MV-4-11 (cell line): ENCODE data around the gene BAHD1.

Experiments used
- DNase-seq: peaks from one replicate; lab custom pipeline; 2025; lab: John Stamatoyannopoulos, UW

Gene BAHD1

DNA sequence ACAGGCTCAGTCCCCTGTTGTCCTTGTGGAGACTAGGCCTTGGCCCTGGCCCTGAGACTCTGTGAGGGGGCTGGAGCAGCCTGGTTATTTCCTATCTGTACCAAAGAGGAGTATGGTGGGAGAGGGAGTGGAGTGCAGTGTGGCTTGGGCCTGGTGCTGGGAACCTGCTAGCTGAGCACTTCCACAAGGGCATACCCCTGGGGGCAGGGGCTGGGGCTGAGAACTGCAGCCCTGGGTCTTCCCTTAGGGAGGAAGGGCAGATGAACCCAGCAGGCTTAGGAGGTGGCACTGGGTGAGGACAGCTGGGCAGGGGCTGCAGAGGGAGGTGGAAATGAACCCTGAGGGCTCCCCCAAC, 26.5 kb downstream of the BAHD1 start:
- no peak for DNase-seq

DNA sequence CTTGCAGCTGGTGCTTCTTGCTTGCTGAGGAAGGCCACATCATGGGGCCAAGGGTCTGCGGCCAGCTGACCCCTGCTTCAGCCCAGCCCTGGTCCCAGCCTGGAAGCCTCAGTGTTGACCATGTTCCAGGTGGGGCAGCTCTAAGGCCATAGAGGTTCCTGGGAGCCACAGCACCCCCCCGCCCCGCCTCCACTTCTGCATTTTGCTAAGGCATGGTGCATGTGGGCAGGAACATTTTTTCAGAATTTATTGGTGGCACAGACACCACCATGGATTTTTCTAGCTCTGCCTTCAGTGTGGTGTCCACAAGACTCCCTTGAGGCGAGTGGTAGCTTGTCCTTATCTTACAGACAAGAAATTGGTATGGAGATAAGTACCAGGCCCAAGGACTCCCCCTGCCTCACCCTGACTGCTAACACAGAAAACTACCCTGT, 28.2 kb downstream of the BAHD1 start:
- peak; percentile 23 for DNase-seq

DNA sequence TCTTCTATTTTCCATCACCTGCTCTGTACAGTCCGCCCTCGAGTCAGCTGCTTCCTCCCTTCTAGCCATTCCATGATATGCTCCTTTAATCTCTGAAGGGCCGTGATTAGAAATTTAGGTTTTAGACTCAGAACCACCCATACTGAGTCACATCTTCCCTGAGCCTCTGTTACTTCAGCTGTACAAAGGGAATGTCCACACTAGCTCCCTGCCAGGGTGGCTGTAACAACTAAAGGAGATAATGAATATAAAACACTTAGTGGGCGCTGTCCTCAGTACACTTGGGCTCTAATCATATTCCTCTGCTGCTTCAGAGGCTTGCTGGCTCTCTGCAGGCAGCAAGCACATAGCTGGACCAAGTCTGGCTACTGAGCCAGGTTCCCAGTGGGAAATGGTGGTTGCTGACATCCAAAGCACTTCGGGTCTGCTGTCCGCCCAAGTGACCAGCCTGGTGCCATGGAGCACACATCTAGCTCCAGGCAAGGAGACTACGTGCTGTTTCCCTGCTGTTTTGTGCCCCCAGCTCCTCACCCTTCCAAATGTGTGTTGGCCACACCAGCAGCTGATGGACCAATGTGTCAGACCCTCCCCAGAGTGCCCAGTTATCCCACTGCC, 29.1 kb downstream of the BAHD1 start:
- DNase-seq: no peak

DNA sequence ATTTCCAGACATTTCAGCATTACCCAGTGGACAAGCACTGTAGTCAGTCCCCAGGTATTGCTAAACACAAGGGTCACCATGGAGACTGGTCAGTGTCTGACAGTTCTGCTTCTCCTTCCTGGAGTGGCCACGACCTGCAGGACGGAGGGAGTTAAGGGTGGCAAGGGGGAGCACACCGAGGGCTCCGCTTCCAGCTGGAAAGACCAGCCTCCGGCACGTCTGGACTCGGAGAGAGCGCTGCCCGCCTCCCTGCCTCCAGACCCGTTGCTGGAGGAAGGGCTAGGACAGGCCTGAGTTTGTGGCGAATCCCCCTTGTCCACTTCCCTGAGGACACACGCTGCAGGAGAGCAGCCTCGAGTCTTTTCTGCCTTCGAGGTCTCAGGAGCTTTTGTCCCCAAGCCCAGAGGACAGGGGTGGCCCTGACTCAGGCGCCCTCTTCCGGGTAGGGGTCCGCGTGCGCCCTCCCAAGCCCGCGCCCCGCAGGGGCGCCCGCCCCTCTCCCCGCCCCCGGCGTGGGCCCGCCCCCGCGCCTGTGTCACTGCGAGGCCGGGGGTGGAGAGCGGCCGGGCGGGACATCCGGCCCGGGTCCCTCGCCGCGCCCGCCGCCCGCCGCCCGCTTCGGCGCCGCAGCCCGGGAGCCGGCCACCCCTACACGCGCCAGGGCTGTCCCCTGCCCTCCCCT, 29.8 kb downstream of the BAHD1 start, which contains the start of gene CHST14:
Gene CHST14 (plus strand): TSS at position 562 of the 682 bp plus-strand sequence. CDS start 230 bp downstream, outside the sequence.
- DNase-seq: peak; percentile 31

DNA sequence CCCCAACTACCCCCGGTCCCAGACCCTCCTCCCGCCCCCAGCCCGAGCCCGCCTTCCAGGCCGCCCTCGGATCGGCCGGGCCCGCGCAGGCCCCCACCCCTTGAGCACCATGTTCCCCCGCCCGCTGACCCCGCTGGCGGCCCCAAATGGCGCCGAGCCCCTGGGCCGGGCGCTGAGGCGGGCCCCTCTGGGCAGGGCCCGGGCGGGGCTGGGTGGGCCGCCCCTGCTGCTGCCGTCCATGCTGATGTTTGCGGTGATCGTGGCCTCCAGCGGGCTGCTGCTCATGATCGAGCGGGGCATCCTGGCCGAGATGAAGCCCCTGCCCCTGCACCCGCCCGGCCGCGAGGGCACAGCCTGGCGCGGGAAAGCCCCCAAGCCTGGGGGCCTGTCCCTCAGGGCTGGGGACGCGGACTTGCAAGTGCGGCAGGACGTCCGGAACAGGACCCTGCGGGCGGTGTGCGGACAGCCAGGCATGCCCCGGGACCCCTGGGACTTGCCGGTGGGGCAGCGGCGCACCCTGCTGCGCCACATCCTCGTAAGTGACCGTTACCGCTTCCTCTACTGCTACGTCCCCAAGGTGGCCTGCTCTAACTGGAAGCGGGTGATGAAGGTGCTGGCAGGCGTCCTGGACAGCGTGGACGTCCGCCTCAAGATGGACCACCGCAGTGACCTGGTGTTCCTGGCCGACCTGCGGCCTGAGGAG, 30.5 kb downstream of the BAHD1 start:
- no peak for DNase-seq

DNA sequence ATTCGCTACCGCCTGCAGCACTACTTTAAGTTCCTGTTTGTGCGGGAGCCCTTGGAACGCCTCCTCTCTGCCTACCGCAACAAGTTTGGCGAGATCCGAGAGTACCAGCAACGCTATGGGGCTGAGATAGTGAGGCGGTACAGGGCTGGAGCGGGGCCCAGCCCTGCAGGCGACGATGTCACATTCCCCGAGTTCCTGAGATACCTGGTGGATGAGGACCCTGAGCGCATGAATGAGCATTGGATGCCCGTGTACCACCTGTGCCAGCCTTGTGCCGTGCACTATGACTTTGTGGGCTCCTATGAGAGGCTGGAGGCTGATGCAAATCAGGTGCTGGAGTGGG, 31.0 kb downstream of the BAHD1 start:
- peak; percentile 47 for DNase-seq

GRCh38 chr15:40472171-40472727, 31.5 kb downstream of the BAHD1 start:
- DNase-seq: no peak

DNA sequence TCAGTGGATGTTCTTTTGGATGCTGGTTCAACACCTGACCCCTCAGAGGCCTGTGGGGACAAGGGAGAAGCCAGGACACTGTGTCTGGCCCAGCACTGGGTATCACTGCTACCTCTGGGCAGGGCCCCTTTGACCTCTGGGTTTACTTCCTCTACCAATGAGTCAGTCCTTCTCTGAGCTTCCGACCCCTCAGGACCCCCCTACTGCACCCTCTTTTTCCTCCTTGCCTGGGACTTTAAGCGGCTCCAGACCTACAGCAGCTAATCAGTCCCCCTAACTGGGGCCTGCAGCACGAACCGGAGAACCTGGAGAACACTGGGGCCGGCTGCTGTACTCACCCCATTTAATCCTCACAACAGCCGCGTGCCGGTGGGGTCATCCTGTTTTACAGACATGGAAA, 33.8 kb downstream of the BAHD1 start:
- no peak for DNase-seq

- no peak for DNase-seq
These were observed 37.0 kb downstream of the BAHD1 start for GRCh38 chr15:40477642-40478327.

DNA sequence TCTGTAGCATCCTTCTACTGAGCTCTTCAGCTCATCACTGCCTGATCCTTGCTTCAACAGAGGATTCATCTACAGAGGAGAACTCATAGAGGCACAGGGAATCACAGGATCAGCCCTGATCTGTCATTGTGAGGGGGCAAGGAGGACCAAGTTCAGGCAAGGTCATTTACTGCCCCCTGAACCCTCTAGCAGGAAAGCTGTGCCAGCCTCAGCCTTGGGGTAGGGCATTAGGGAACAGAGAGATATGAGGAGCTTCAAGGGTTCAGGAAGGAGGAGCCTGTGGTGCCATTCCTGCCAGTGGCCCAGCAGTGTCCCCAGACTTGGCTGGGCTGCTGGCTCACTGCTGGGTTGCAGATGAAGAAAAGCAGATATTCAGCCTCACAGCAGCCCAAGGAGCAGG, 38.3 kb downstream of the BAHD1 start:
- DNase-seq: no peak

DNA sequence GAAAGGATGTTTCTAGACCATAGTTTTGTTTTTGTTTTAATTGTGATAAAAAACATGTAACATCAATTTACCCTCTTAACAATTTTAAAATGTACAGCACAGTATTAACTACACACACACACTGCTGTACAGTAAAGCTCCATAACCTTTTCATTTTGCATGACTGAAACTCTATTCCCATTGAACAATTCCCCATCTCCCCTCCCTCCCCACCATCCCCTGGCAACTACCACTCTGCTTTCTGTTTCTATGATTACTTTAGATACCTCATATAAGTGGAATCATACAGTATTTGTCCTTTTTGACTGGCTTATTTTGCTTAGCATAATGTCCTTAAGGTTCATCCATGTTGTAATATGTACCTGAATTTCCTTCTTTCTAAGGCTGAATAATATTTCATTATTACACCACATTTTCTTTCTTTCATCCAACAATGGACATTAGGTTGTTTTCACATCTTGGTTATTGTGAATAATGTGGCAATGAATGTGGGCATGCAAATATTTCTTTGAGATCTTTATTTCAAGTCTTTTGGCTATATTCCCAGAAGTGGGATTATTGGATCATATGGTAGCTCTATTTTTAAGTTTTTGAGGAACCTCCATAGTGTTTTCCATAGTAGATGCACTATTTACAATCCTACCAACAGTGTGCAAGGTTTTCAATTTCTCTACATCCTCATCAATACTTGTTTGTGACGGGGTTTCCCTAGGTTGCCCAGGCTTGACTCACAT, 40.8 kb downstream of the BAHD1 start:
- DNase-seq: no peak

- no peak for DNase-seq
These were observed 43.2 kb downstream of the BAHD1 start for GRCh38 chr15:40483919-40484318.

- DNase-seq: no peak
These were observed 45.5 kb downstream of the BAHD1 start for GRCh38 chr15:40486066-40486770.

- DNase-seq: no peak
These were observed 47.3 kb downstream of the BAHD1 start for GRCh38 chr15:40487816-40488682.

DNA sequence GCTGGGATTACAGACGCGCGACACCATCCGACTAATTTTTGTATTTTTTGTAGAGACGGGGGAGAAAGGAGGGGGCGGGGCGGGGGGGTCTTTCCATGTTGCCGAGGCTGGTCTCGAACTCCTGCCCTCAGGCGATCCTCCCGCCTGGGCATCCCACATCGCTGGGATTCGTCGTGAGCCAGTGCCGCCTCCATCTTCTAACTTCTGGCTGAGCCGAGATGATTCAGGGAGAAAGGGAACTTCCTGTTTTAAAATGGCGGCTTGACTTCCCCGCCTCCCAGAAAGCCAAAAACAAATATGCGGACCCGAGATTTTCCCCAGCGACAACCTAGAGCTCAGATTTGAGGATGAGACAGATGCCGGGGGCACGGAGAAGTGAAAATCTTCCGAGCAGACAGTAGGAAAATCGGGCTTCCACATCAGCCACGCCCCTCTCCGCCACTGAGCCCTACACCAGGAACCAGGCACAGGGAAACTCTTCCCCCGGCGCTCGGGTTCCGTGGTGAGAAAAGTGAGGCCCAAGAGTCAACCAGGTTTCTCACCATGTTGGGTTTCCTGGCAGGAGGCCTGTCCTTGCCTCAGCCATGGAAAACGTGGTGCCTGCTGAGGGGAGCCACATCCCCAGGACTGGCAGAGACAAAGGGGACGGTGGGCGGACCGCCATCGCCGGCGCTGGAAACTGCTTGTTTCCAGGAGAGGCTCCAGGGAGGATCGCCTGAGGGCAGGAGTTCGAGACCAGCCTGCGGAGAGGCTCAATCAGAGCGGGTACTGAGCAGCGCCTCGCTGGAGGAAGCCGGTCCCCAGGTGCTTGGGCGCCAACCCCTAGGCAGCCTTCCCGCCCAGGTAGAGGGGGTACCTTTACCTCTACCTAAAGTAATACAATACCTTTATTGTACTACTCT, 48.8 kb downstream of the BAHD1 start:
- DNase-seq: no peak

DNA sequence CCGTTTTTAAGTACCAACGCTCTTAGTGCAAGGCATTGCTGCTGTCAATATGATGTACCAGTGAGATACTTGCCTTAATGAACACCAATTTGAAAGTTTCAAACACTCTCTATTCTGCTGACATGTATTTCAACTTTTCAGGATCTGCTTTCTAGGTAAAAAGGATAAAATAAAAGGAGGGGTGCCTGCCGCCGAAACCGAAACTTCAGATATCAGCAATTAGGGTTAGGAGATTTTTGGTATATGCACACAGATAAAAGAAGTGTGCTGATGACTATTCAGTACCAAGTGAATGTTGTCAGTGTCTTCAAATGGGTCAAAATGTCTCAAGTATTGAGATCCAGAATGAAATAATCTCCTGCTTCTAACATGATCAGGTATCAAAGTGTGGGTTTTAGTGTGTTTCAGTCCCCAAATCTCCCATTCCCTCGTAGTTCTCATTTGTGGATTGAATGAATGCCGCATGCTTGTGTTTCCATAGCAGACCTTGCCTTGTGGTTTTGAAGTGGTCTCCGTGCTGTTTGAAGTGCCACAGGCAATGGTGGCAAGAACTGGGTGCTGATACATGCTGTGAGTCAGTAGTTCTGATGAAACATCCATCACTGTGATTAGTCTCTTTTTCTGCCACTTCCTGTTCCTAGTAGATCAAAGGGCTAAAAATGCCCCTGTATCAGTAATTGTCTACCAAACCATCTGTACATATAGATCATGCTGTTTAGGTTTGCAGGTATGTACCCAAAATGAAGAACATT, 52.5 kb downstream of the BAHD1 start:
- peak; percentile 88 for DNase-seq

DNA sequence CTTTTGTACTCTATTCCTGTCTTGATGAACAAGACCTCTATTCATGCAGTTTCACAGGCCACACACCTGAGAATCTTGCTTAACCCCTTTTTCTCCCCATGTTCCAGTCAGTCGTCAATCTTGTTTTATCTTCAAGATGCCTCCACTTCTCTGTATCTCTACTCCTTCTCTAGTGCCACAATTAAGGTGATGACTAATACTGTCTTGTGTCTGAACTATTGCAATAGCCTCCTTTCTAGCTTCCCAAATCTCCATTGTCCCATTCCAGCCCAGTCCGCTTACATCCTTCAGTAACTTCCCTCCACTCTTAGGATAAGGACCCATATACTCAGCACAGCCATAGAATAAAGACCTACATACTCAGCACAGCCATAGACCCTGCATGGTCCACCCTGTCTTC, 54.8 kb downstream of the BAHD1 start:
- no peak for DNase-seq

GRCh38 chr15:40498418-40498817, 57.7 kb downstream of the BAHD1 start:
- no peak for DNase-seq
